Measurements from ENCODE around the gene PARVB.
A peak's percentile ranks its signal among the peaks of the same experiment; 100 is the strongest.

The PARVB gene

GRCh38 chr22:44136112-44136511 lies 112.0 kb downstream of the PARVB start:
- no peak for DNase-seq (ENCODE audit: low spot score)

GRCh38 chr22:44136786-44137185 lies 112.7 kb downstream of the PARVB start:
- no peak for DNase-seq (ENCODE audit: low spot score)

GRCh38 chr22:44137415-44137814 lies 113.3 kb downstream of the PARVB start:
- no peak for DNase-seq (ENCODE audit: low spot score)

GRCh38 chr22:44139773-44140172 lies 115.7 kb downstream of the PARVB start:
- DNase-seq (ENCODE audit: low spot score): no peak

GRCh38 chr22:44142421-44143104 lies 118.5 kb downstream of the PARVB start:
- DNase-seq (ENCODE audit: low spot score): no peak

- no peak for DNase-seq (ENCODE audit: low spot score)
Measured at GRCh38 chr22:44143105-44143474, 119.0 kb downstream of the PARVB start.

- DNase-seq (ENCODE audit: low spot score): no peak
Measured at GRCh38 chr22:44143579-44143978, 119.5 kb downstream of the PARVB start.

GRCh38 chr22:44144046-44144569 lies 120.0 kb downstream of the PARVB start:
- no peak for DNase-seq (ENCODE audit: low spot score)

GRCh38 chr22:44145544-44145943 lies 121.4 kb downstream of the PARVB start:
- DNase-seq (ENCODE audit: low spot score): no peak

- no peak for DNase-seq (ENCODE audit: low spot score)
Measured at GRCh38 chr22:44146088-44146861, 122.2 kb downstream of the PARVB start.

- DNase-seq (ENCODE audit: low spot score): no peak
Measured at GRCh38 chr22:44147008-44147645, 123.0 kb downstream of the PARVB start.

GRCh38 chr22:44147821-44148574 lies 123.9 kb downstream of the PARVB start:
- peak; percentile 16 for DNase-seq (ENCODE audit: low spot score)

- peak; percentile 2 for DNase-seq (ENCODE audit: low spot score)
Measured at GRCh38 chr22:44151676-44152075, 127.6 kb downstream of the PARVB start.

GRCh38 chr22:44153710-44154109 lies 129.6 kb downstream of the PARVB start:
- no peak for DNase-seq (ENCODE audit: low spot score)

GRCh38 chr22:44154436-44154942 lies 130.4 kb downstream of the PARVB start:
- no peak for DNase-seq (ENCODE audit: low spot score)

- no peak for DNase-seq (ENCODE audit: low spot score)
Measured at GRCh38 chr22:44155115-44155514, 131.0 kb downstream of the PARVB start.

GRCh38 chr22:44157916-44158618 lies 134.0 kb downstream of the PARVB start:
- DNase-seq (ENCODE audit: low spot score): no peak

- no peak for DNase-seq (ENCODE audit: low spot score)
Measured at GRCh38 chr22:44158816-44159215, 134.7 kb downstream of the PARVB start.

- DNase-seq (ENCODE audit: low spot score): no peak
Measured at GRCh38 chr22:44159221-44159620, 135.1 kb downstream of the PARVB start.

- DNase-seq (ENCODE audit: low spot score): no peak
Measured at GRCh38 chr22:44159811-44160210, 135.7 kb downstream of the PARVB start.

- no peak for DNase-seq (ENCODE audit: low spot score)
Measured at GRCh38 chr22:44160421-44160820, 136.3 kb downstream of the PARVB start.
